Astrocyte (in vitro differentiated cells and primary cell): ENCODE results near the gene MEFV. TPM values are rescaled to one million over a fixed set of nuclear protein-coding genes. Genes with fewer than 3 reads are reported as not detected.
A peak's percentile ranks its signal among the peaks of the same experiment; 100 is the strongest.

Experiments used
- DNase-seq: peaks from one replicate; pipeline ENCODE4 v3.0.0-alpha.2; 2010; ENCODE audit warnings: low read depth
- FAIRE-seq: peaks from 2 replicates; lab custom pipeline; 2011; peaks lifted over from hg19 to GRCh38; lab: Jason Lieb, UNC
- H2AFZ ChIP-seq: 2 replicates; pipeline ENCODE4 v1.6.0; 2012; ENCODE audit warnings: low read depth, low read length, inconsistent platforms
- H3K27ac ChIP-seq: 2 replicates; pipeline ENCODE4 v1.5.1; 2011; ENCODE audit warnings: low read depth, low read length, inconsistent platforms
- H3K27me3 ChIP-seq: 2 replicates; pipeline ENCODE4 v1.6.0; 2011; ENCODE audit warnings: low read length, inconsistent platforms; ENCODE audit not compliant: insufficient read depth
- H3K36me3 ChIP-seq: 2 replicates; pipeline ENCODE4 v1.5.1; 2011; ENCODE audit warnings: low read length, inconsistent platforms; ENCODE audit not compliant: insufficient read depth
- H3K4me1 ChIP-seq: 2 replicates; pipeline ENCODE4 v1.5.1; 2011; ENCODE audit warnings: low read length, inconsistent platforms; ENCODE audit not compliant: insufficient read depth
- H3K4me2 ChIP-seq: 2 replicates; pipeline ENCODE4 v1.6.0; 2012; ENCODE audit warnings: low read length, inconsistent platforms
- H3K4me3 ChIP-seq: 2 replicates; pipeline ENCODE4 v1.5.1; 2011; ENCODE audit warnings: low read depth, mild to moderate bottlenecking, low read length, inconsistent platforms; ENCODE audit not compliant: insufficient read depth
- H3K79me2 ChIP-seq: 2 replicates; pipeline ENCODE4 v1.6.0; 2012; ENCODE audit warnings: mild to moderate bottlenecking, low read length, inconsistent platforms; ENCODE audit not compliant: insufficient read depth
- H3K9ac ChIP-seq: 2 replicates; pipeline ENCODE4 v1.6.0; 2012; ENCODE audit warnings: mild to moderate bottlenecking, low read length, inconsistent platforms
- H3K9me3 ChIP-seq: 2 replicates; pipeline ENCODE4 v1.5.1; 2012; ENCODE audit warnings: low read depth, mild to moderate bottlenecking, low read length, inconsistent platforms; ENCODE audit not compliant: insufficient read depth
- H4K20me1 ChIP-seq: 2 replicates; pipeline ENCODE4 v1.6.0; 2012; ENCODE audit warnings: low read length, inconsistent platforms; ENCODE audit not compliant: insufficient read depth
- H3K27ac Mint-ChIP-seq: one replicate; pipeline ENCODE4 v1.8.0; 2021; ENCODE audit warnings: mild to moderate bottlenecking, mixed read lengths; ENCODE audit not compliant: unreplicated experiment
- H3K27me3 Mint-ChIP-seq: one replicate; pipeline ENCODE4 v1.8.0; 2021; ENCODE audit warnings: low read depth, mixed read lengths; ENCODE audit not compliant: unreplicated experiment
- H3K36me3 Mint-ChIP-seq: one replicate; pipeline ENCODE4 v1.8.0; 2021; ENCODE audit warnings: low read depth, mixed read lengths; ENCODE audit not compliant: unreplicated experiment
- H3K4me1 Mint-ChIP-seq: one replicate; pipeline ENCODE4 v1.8.0; 2021; ENCODE audit warnings: low read depth, mixed read lengths; ENCODE audit not compliant: unreplicated experiment
- H3K4me3 Mint-ChIP-seq: one replicate; pipeline ENCODE4 v1.8.0; 2021; ENCODE audit warnings: mild to moderate bottlenecking, moderate library complexity, mixed read lengths; ENCODE audit not compliant: unreplicated experiment
- H3K9me3 Mint-ChIP-seq: one replicate; pipeline ENCODE4 v1.8.0; 2021; ENCODE audit warnings: mild to moderate bottlenecking, mixed read lengths; ENCODE audit not compliant: unreplicated experiment
- EZH2 ChIP-seq: IDR thresholded peaks from 2 replicates; pipeline ENCODE4 v1.6.1; 2012; ENCODE audit warnings: mild to moderate bottlenecking, low read length, inconsistent platforms; ENCODE audit not compliant: insufficient read depth
- total RNA-seq: library from RNA; stranded (reverse); gene quantifications from 2 replicates; pipeline ENCODE4 v1.2.1, GENCODE V29; 2021
- TF ChIP-seq, protein P1 (sequence below): IDR thresholded peaks from 2 replicates; pipeline ENCODE4 v1.5.1; 2011; ENCODE audit warnings: low read depth, mild to moderate bottlenecking, inconsistent platforms, low read length, moderate library complexity; ENCODE audit not compliant: insufficient read depth

The MEFV gene
- total RNA-seq, 1 donor from 2014 or later, result not detected

DNA sequence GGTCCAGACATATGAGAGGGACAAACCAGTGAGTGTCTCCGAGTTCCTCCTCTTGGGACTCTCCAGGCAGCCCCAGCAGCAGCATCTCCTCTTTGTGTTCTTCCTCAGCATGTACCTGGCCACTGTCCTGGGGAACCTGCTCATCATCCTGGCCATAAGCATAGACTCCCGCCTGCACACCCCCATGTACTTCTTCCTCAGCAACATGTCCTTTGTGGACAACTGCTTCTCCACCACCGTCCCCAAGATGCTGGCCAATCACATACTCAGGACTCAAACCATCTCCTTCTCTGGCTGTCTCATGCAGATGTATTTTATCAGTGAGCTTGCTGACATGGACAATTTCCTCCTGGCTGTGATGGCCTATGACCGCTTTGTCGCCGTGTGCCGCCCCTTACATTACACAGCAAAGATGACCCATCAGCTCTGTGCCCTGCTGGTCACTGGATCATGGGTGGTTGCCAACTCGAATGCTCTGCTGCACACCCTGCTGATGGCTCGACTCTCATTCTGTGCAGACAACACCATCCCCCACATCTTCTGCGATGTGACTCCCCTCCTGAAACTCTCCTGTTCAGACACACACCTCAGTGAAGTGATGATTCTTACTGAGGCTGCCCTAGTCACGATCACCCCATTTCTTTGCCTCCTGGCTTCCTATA, 40.7 kb downstream of the MEFV start:
- H3K4me3 ChIP-seq, result no peak overlapping the region
- H3K4me2 ChIP-seq, result no peak overlapping the region
- H3K27ac ChIP-seq, result no peak overlapping the region
- DNase-seq, result no peak
- no peak overlapping the region for H3K27ac Mint-ChIP-seq
- H3K27me3 ChIP-seq, result no peaks in the 10 kb centered on the region
- H3K4me1 ChIP-seq, result no peaks in the 10 kb centered on the region
- peaks cover 25% of the 10 kb centered on the region for H3K27me3 Mint-ChIP-seq
- H3K36me3 Mint-ChIP-seq, result no peaks in the 10 kb centered on the region
- H3K4me1 Mint-ChIP-seq, result no peaks in the 10 kb centered on the region
- FAIRE-seq, result no peak
- H3K9ac ChIP-seq, result no peak overlapping the region
- peaks cover 17% of the 10 kb centered on the region for H3K9me3 Mint-ChIP-seq
- no peak overlapping the region for H3K4me3 Mint-ChIP-seq
- TF ChIP-seq, protein P1, sequence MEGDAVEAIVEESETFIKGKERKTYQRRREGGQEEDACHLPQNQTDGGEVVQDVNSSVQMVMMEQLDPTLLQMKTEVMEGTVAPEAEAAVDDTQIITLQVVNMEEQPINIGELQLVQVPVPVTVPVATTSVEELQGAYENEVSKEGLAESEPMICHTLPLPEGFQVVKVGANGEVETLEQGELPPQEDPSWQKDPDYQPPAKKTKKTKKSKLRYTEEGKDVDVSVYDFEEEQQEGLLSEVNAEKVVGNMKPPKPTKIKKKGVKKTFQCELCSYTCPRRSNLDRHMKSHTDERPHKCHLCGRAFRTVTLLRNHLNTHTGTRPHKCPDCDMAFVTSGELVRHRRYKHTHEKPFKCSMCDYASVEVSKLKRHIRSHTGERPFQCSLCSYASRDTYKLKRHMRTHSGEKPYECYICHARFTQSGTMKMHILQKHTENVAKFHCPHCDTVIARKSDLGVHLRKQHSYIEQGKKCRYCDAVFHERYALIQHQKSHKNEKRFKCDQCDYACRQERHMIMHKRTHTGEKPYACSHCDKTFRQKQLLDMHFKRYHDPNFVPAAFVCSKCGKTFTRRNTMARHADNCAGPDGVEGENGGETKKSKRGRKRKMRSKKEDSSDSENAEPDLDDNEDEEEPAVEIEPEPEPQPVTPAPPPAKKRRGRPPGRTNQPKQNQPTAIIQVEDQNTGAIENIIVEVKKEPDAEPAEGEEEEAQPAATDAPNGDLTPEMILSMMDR, result no peak
- no peak for TF ChIP-seq EZH2
- no peaks in the 10 kb centered on the region for H3K79me2 ChIP-seq
- H3K36me3 ChIP-seq, result no peaks in the 10 kb centered on the region
- H3K9me3 ChIP-seq, result no peaks in the 10 kb centered on the region
- no peak overlapping the region for H2AFZ ChIP-seq
- no peaks in the 10 kb centered on the region for H4K20me1 ChIP-seq

DNA sequence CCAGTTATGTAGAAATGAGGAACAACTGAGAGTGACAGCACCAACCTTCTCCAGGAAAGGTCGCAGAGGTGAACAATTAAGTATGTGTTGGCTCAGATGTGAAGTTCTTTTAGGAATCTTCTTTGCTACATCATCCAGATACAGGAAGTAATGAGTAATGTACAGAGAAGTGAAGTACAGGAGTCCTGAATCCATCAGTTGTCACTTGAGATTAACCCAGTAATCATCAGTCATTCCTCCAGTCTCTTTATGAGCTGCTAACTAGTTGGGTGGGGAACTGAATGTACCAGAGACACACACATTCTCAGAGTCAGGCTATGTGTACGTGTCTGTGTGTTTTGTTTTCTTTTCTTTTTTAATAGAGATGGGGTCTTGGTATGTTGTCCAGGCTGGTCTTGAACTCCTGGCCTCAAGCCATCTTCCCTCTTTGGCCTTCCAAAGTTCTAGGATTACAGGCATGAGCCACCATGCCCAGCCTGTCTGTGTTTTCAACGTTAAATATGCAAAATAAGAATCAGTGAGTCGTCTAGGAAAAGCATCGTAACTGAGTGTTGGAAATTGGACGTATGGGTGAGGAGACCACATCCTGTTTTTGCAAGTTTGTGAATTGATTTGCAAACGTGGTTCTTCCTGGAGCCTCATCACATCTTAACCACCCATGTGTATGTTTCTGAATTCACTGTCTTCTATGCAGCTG, 41.4 kb downstream of the MEFV start:
- H4K20me1 ChIP-seq, result no peaks in the 10 kb centered on the region
- TF ChIP-seq, protein P1, result no peak
- no peak for TF ChIP-seq EZH2
- H3K79me2 ChIP-seq, result no peaks in the 10 kb centered on the region
- H3K4me1 ChIP-seq, result no peaks in the 10 kb centered on the region
- no peaks in the 10 kb centered on the region for H3K27me3 ChIP-seq
- Mint-ChIP-seq H3K36me3 (no peaks in the 10 kb centered on the region), H3K27ac (no peak overlapping the region), H3K9me3 (peaks cover 21% of the 10 kb centered on the region), H3K27me3 (peaks cover 25% of the 10 kb centered on the region), H3K4me1 (no peaks in the 10 kb centered on the region), H3K4me3 (no peak overlapping the region)
- H3K9me3 ChIP-seq, result no peaks in the 10 kb centered on the region
- H3K27ac ChIP-seq, result no peak overlapping the region
- H3K4me3 ChIP-seq, result no peak overlapping the region
- H3K9ac ChIP-seq, result no peak overlapping the region
- FAIRE-seq (no peak), DNase-seq (peak; percentile 1)
- H3K4me2 ChIP-seq, result no peak overlapping the region
- H2AFZ ChIP-seq, result no peak overlapping the region
- H3K36me3 ChIP-seq, result no peaks in the 10 kb centered on the region

DNA sequence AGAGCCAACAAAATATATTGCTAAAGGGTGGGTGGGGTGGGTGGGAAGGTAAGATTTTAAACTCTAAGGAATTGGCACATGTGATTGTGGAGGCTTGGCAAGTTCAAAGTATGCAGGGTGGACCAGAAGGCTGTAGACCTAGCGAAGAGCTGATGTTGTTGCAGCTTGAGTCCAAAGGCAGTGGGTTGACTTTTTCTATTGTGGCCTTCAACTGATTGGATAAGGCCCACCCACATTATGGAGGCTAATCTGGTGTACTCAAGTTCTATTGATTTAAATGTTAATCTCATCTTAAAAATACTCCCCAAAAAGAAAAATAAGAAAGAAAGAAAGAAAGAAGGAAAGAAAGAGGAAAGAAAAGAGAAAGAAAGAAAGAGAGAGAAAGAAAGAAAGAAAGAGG, 43.9 kb downstream of the MEFV start:
- peaks cover 19% of the 10 kb centered on the region for H3K9me3 Mint-ChIP-seq
- no peak overlapping the region for H3K27ac Mint-ChIP-seq
- H3K4me3 ChIP-seq, result no peak overlapping the region
- no peak overlapping the region for H3K9ac ChIP-seq
- no peaks in the 10 kb centered on the region for H3K27me3 ChIP-seq
- no peaks in the 10 kb centered on the region for H3K9me3 ChIP-seq
- H3K4me2 ChIP-seq, result no peak overlapping the region
- no peaks in the 10 kb centered on the region for H3K79me2 ChIP-seq
- H3K4me1 Mint-ChIP-seq, result no peaks in the 10 kb centered on the region
- TF ChIP-seq, protein P1, result no peak
- no peak for TF ChIP-seq EZH2
- no peaks in the 10 kb centered on the region for H3K36me3 Mint-ChIP-seq
- H2AFZ ChIP-seq, result no peak overlapping the region
- FAIRE-seq (no peak), DNase-seq (no peak)
- H3K27me3 Mint-ChIP-seq, result peaks cover 25% of the 10 kb centered on the region
- no peaks in the 10 kb centered on the region for H3K36me3 ChIP-seq
- no peaks in the 10 kb centered on the region for H4K20me1 ChIP-seq
- H3K27ac ChIP-seq, result no peak overlapping the region
- H3K4me3 Mint-ChIP-seq, result no peak overlapping the region
- no peaks in the 10 kb centered on the region for H3K4me1 ChIP-seq
